Smooth muscle cell (in vitro differentiated cells): ENCODE measurements around the gene CC2D2B. TPM values are rescaled to one million over a fixed set of nuclear protein-coding genes. Genes with fewer than 3 reads are reported as not detected.

Experiments
- DNase-seq: peaks from one replicate; lab custom pipeline; 2025; ENCODE audit not compliant: unreplicated experiment; lab: John Stamatoyannopoulos, UW
- H2AFZ ChIP-seq: fragments of 200-600 bp; sonication (generic); 2 replicates; pipeline ENCODE4 v1.6.0; 2016; ENCODE audit warnings: antibody characterized with exemption, low read depth, mild to moderate bottlenecking
- H3F3A ChIP-seq: fragments of 200-600 bp; sonication (generic); 2 replicates; pipeline ENCODE4 v1.6.0; 2017; ENCODE audit warnings: antibody characterized with exemption, low read depth
- H3K27ac ChIP-seq: fragments of 200-600 bp; sonication (generic); 2 replicates; pipeline ENCODE4 v1.5.1; 2016; ENCODE audit warnings: low read depth, mild to moderate bottlenecking
- H3K27me3 ChIP-seq: fragments of 200-600 bp; sonication (generic); 2 replicates; pipeline ENCODE4 v1.6.1; 2016; ENCODE audit warnings: low read depth, mild to moderate bottlenecking
- H3K36me3 ChIP-seq: fragments of 200-600 bp; sonication (generic); 2 replicates; pipeline ENCODE4 v1.5.1; 2016; ENCODE audit warnings: low read depth
- H3K4me1 ChIP-seq: fragments of 200-600 bp; sonication (generic); 2 replicates; pipeline ENCODE4 v1.5.1; 2016; ENCODE audit warnings: low read depth
- H3K4me2 ChIP-seq: fragments of 200-600 bp; sonication (generic); 2 replicates; pipeline ENCODE4 v1.6.0; 2016; ENCODE audit warnings: mild to moderate bottlenecking
- H3K4me3 ChIP-seq: fragments of 200-600 bp; sonication (generic); 2 replicates; pipeline ENCODE4 v1.5.1; 2016; ENCODE audit warnings: mild to moderate bottlenecking
- H3K79me2 ChIP-seq: fragments of 200-600 bp; sonication (generic); 2 replicates; pipeline ENCODE4 v1.6.0; 2016; ENCODE audit warnings: low read depth, mild to moderate bottlenecking
- H3K9ac ChIP-seq: fragments of 200-600 bp; sonication (generic); 2 replicates; pipeline ENCODE4 v1.6.0; 2016; ENCODE audit warnings: low read depth
- H3K9me3 ChIP-seq: fragments of 200-600 bp; sonication (generic); replicated peaks from 2 replicates; pipeline ENCODE4 v1.5.1; 2016; ENCODE audit warnings: low read depth
- H4K20me1 ChIP-seq: fragments of 200-600 bp; sonication (generic); 2 replicates; pipeline ENCODE4 v1.6.0; 2016; ENCODE audit warnings: low read depth
- whole genome bisulfite sequencing: methylation state at CpG from one replicate; pipeline ENCODE4 v1.1.7; 2016; ENCODE audit warnings: low lambda C conversion rate; 5-methylcytosine and 5-hydroxymethylcytosine counted together
- polyA plus RNA-seq: library from polyadenylated mRNA; unstranded; fragments of >200 nt; fragmentation: Nextera tagmentation; extraction: Ambion mirVana; gene quantifications from 2 replicates; pipeline ENCODE4 v1.2.1, GENCODE V29; 2016
- total RNA-seq: library from RNA; depleted of rRNA; stranded (reverse); fragments of >200 nt; gene quantifications from 2 replicates; pipeline ENCODE4 v1.2.3, GENCODE V29; 2014
- TF ChIP-seq, protein P1 (sequence below): fragments of 200-600 bp; sonication (generic); IDR thresholded peaks from 2 replicates; pipeline ENCODE4 v1.5.1; 2017; ENCODE audit warnings: borderline replicate concordance, mild to moderate bottlenecking, antibody characterized with exemption; ENCODE audit not compliant: insufficient read depth, poor library complexity, severe bottlenecking

The CC2D2B gene
- total and polyA plus RNA-seq, 2 experiments from 2014 or later: not detected

- Histone ChIP-seq H3K4me3 (peak overlapping the region; percentile 84), H3F3A (no peaks in the 10 kb centered on the region), H3K9ac (peak overlapping the region; percentile 96), H3K27ac (peak overlapping the region; percentile 79), H3K79me2 (peaks cover 54% of the 10 kb centered on the region), H3K27me3 (no peaks in the 10 kb centered on the region), H3K4me2 (peak overlapping the region; percentile 90), H3K4me1 (peaks cover 16% of the 10 kb centered on the region), H3K9me3 (no peaks in the 10 kb centered on the region), H3K36me3 (no peaks in the 10 kb centered on the region), H2AFZ (peak overlapping the region; percentile 96), H4K20me1 (peaks cover 39% of the 10 kb centered on the region)
- TF ChIP-seq, protein P1, sequence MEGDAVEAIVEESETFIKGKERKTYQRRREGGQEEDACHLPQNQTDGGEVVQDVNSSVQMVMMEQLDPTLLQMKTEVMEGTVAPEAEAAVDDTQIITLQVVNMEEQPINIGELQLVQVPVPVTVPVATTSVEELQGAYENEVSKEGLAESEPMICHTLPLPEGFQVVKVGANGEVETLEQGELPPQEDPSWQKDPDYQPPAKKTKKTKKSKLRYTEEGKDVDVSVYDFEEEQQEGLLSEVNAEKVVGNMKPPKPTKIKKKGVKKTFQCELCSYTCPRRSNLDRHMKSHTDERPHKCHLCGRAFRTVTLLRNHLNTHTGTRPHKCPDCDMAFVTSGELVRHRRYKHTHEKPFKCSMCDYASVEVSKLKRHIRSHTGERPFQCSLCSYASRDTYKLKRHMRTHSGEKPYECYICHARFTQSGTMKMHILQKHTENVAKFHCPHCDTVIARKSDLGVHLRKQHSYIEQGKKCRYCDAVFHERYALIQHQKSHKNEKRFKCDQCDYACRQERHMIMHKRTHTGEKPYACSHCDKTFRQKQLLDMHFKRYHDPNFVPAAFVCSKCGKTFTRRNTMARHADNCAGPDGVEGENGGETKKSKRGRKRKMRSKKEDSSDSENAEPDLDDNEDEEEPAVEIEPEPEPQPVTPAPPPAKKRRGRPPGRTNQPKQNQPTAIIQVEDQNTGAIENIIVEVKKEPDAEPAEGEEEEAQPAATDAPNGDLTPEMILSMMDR: no peak
- DNase-seq: peak; percentile 48
- WGBS: 1% methylated on average over 55 of the region's 58 CpGs
Measured at GRCh38 chr10:96043893-96044715, 136.3 kb downstream of the CC2D2B start.

DNA sequence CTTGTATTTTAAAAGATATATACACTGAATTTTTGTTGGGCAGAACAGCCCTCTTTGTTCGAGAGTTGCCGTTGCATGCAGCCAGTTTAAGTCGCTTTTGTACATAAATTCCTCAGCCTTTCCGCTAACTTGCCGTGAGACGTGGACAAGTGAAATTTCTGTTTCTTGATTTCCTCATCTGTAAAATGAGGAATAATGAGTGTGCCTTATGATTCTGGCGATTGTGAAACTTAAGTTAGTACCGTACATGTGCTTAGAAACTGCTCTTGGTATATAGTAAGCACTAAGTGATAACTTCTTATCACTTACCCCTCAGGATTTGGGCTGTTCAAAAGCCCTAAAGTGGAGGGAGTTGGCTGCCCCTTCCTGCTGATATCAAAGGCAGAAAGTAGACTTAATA is 137.0 kb downstream of the CC2D2B start:
- peaks cover 12% of the 10 kb centered on the region for H3K4me1 ChIP-seq
- peak overlapping the region; percentile 90 for H3K4me2 ChIP-seq
- no peak for DNase-seq
- peak overlapping the region; percentile 96 for H3K9ac ChIP-seq
- peaks cover 59% of the 10 kb centered on the region for H3K79me2 ChIP-seq
- H3K36me3 ChIP-seq: no peaks in the 10 kb centered on the region
- H4K20me1 ChIP-seq: peaks cover 44% of the 10 kb centered on the region
- H2AFZ ChIP-seq: peak overlapping the region; percentile 96
- H3F3A ChIP-seq: no peaks in the 10 kb centered on the region
- H3K4me3 ChIP-seq: peak overlapping the region; percentile 84
- WGBS: 8% methylated on average over 8 of the region's 8 CpGs
- H3K27ac ChIP-seq: peak overlapping the region; percentile 79
- no peaks in the 10 kb centered on the region for H3K9me3 ChIP-seq
- TF ChIP-seq, protein P1: no peak
- H3K27me3 ChIP-seq: no peaks in the 10 kb centered on the region

- H2AFZ ChIP-seq: no peak overlapping the region
- 88% methylated on average over 1 of the region's 1 CpG for WGBS
- no peaks in the 10 kb centered on the region for H3K36me3 ChIP-seq
Measured at GRCh38 chr10:96046546-96046945, 138.8 kb downstream of the CC2D2B start.

More at GRCh38 chr10:96046546-96046945, 138.8 kb downstream of the CC2D2B start:
- Histone ChIP-seq H3K27ac (no peak overlapping the region), H3K27me3 (no peaks in the 10 kb centered on the region), H3K79me2 (peaks cover 66% of the 10 kb centered on the region), H3F3A (no peaks in the 10 kb centered on the region), H3K9ac (no peak overlapping the region), H3K9me3 (no peaks in the 10 kb centered on the region), H4K20me1 (peaks cover 62% of the 10 kb centered on the region), H3K4me2 (no peak overlapping the region), H3K4me1 (peaks cover 12% of the 10 kb centered on the region), H3K4me3 (no peak overlapping the region)
- TF ChIP-seq, protein P1: no peak
- DNase-seq: no peak
